NB4 (cell line): Measurements from ENCODE around the gene LRRC8B.
A peak's percentile ranks its signal among the peaks of the same experiment; 100 is the strongest.
"Not testable (repeated sequence)": the region's sequence is repeated elsewhere in the genome, so short reads cannot be mapped to it uniquely, and the experiment has no call there.

ENCODE experiments used
- DNase-seq: peaks from one replicate; pipeline ENCODE4 v3.0.0; 2010; ENCODE audit warnings: low read depth
- H3K4me3 ChIP-seq: one replicate; pipeline ENCODE4 v1.5.1; 2011; ENCODE audit warnings: mild to moderate bottlenecking, low read depth, low read length, moderate library complexity
- CTCF ChIP-seq: IDR thresholded peaks from one replicate; pipeline ENCODE4 v1.5.1; 2012; ENCODE audit warnings: low read depth, low read length
- MAX ChIP-seq: IDR thresholded peaks from 2 replicates; pipeline ENCODE4 v1.6.1; 2011; ENCODE audit warnings: low read depth, low read length
- MYC ChIP-seq: IDR thresholded peaks from 2 replicates; pipeline ENCODE4 v1.6.1; 2011; ENCODE audit warnings: low read depth, low read length
- POLR2A ChIP-seq: IDR thresholded peaks from 2 replicates; pipeline ENCODE4 v1.6.1; 2011; ENCODE audit warnings: mild to moderate bottlenecking; ENCODE audit not compliant: insufficient read length; ENCODE audit errors: extremely low read depth

LRRC8B gene

GRCh38 chr1:89519779-89520358 lies 4.8 kb upstream of the LRRC8B start:
- H3K4me3 ChIP-seq: no peak overlapping the region
- peak; percentile 65 for DNase-seq
- TF ChIP-seq CTCF: peak; percentile 63
- TF ChIP-seq MYC: no peak

GRCh38 chr1:89521977-89522376 lies 2.7 kb upstream of the LRRC8B start:
- H3K4me3 ChIP-seq, DNase-seq: not testable (repeated sequence)

- peak; percentile 93 for DNase-seq
- TF ChIP-seq MYC (peak; percentile 93), CTCF (no peak), POLR2A (peak; percentile 20), MAX (peak; percentile 85)
- peak overlapping the region; percentile 88 for H3K4me3 ChIP-seq
These were observed 859 bp upstream of the LRRC8B start for GRCh38 chr1:89523572-89524368.

- TF ChIP-seq MYC (no peak), MAX (no peak), POLR2A (no peak), CTCF (no peak)
- H3K4me3 ChIP-seq: peak overlapping the region; percentile 88
- peak; percentile 81 for DNase-seq
These were observed 683 bp downstream of the LRRC8B start for GRCh38 chr1:89525169-89525855.

GRCh38 chr1:89527256-89527655 lies 2.6 kb downstream of the LRRC8B start:
- DNase-seq: no peak
- H3K4me3 ChIP-seq: no peak overlapping the region
- TF ChIP-seq CTCF (no peak), MYC (no peak), MAX (no peak), POLR2A (no peak)

GRCh38 chr1:89527750-89528381 lies 3.2 kb downstream of the LRRC8B start:
- no peak for DNase-seq
- H3K4me3 ChIP-seq: no peak overlapping the region
- no peak for TF ChIP-seq MAX
- TF ChIP-seq POLR2A: no peak
- no peak for TF ChIP-seq CTCF
- TF ChIP-seq MYC: no peak
